Left forelimb (tissue), 1 donor: ENCODE data around the gene ADAMTSL1.

ENCODE experiments used
- DNase-seq: peaks from one replicate; pipeline ENCODE4 v3.0.0-alpha.2; 2018; ENCODE audit warnings: low spot score

ADAMTSL1 gene

GRCh38 chr9:18942801-18943200, 468.8 kb downstream of the ADAMTSL1 start:
- no peak for DNase-seq

GRCh38 chr9:18947892-18948339, 474.0 kb downstream of the ADAMTSL1 start:
- DNase-seq, result no peak

- no peak for DNase-seq
Measured at GRCh38 chr9:18951936-18952335, 478.0 kb downstream of the ADAMTSL1 start.

- DNase-seq, result no peak
Measured at GRCh38 chr9:18955626-18956025, 481.7 kb downstream of the ADAMTSL1 start.
